H9 (cell line): ENCODE results near the gene THSD7A. TPM values are rescaled to one million over a fixed set of nuclear protein-coding genes. Genes with fewer than 3 reads are reported as not detected.

Experiments used
- DNase-seq: peaks from one replicate; pipeline ENCODE4 v3.0.0-alpha.2; 2017
- H2AFZ ChIP-seq: one replicate; pipeline ENCODE4 v1.6.1; 2013; ENCODE audit warnings: mild to moderate bottlenecking, low read length, control low read depth, moderate library complexity
- H2AK5ac ChIP-seq: 2 replicates; pipeline ENCODE4 v1.6.1; 2013; ENCODE audit warnings: low read length, control low read depth, mixed read lengths; ENCODE audit not compliant: insufficient read length
- H2BK120ac ChIP-seq: one replicate; pipeline ENCODE4 v1.6.1; 2013; ENCODE audit warnings: low read depth, mild to moderate bottlenecking, low read length, control low read depth, inconsistent platforms; ENCODE audit not compliant: poor library complexity, severe bottlenecking
- H2BK12ac ChIP-seq: 2 replicates; pipeline ENCODE4 v1.6.1; 2013; ENCODE audit warnings: low read length, control low read depth, mixed read lengths, low read depth; ENCODE audit not compliant: insufficient read length
- H2BK15ac ChIP-seq: 2 replicates; pipeline ENCODE4 v1.6.1; 2013; ENCODE audit warnings: low read depth, low read length, control low read depth
- H2BK20ac ChIP-seq: one replicate; pipeline ENCODE4 v1.6.1; 2013; ENCODE audit warnings: low read depth, mild to moderate bottlenecking, low read length, control low read depth, inconsistent platforms; ENCODE audit not compliant: poor library complexity, severe bottlenecking
- H2BK5ac ChIP-seq: 2 replicates; pipeline ENCODE4 v1.6.1; 2013; ENCODE audit warnings: low read length, control low read depth, mixed read lengths; ENCODE audit not compliant: insufficient read length
- H3K14ac ChIP-seq: 2 replicates; pipeline ENCODE4 v1.6.1; 2013; ENCODE audit warnings: low read length, control low read depth; ENCODE audit not compliant: insufficient read depth
- H3K18ac ChIP-seq: 2 replicates; pipeline ENCODE4 v1.6.1; 2013; ENCODE audit warnings: low read depth, mild to moderate bottlenecking, mixed read lengths, low read length, control low read depth; ENCODE audit not compliant: insufficient read length
- H3K23ac ChIP-seq: 2 replicates; pipeline ENCODE4 v1.6.1; 2013; ENCODE audit warnings: low read length, control low read depth, mixed read lengths, low read depth; ENCODE audit not compliant: insufficient read length
- H3K23me2 ChIP-seq: 2 replicates; pipeline ENCODE4 v1.6.1; 2013; ENCODE audit warnings: low read depth, mild to moderate bottlenecking, mixed read lengths, low read length, control low read depth; ENCODE audit not compliant: insufficient read length, poor library complexity, severe bottlenecking
- H3K27ac ChIP-seq: 2 replicates; pipeline ENCODE4 v1.5.1; 2013; ENCODE audit warnings: low read length, control low read depth, mixed read lengths, low read depth; ENCODE audit not compliant: insufficient read length
- H3K27me3 ChIP-seq: 2 replicates; pipeline ENCODE4 v1.6.1; 2013; ENCODE audit warnings: low read length, control low read depth, inconsistent platforms; ENCODE audit not compliant: insufficient read depth
- H3K4ac ChIP-seq: 2 replicates; pipeline ENCODE4 v1.6.1; 2013; ENCODE audit warnings: low read depth, mild to moderate bottlenecking, control low read depth, inconsistent platforms, low read length, moderate library complexity
- H3K4me1 ChIP-seq: 2 replicates; pipeline ENCODE4 v1.6.1; 2013; ENCODE audit warnings: low read length, control low read depth, inconsistent platforms; ENCODE audit not compliant: insufficient read depth
- H3K4me2 ChIP-seq: 2 replicates; pipeline ENCODE4 v1.6.1; 2013; ENCODE audit warnings: low read length, control low read depth, mixed read lengths; ENCODE audit not compliant: insufficient read length, insufficient read depth
- H3K56ac ChIP-seq: 2 replicates; pipeline ENCODE4 v1.6.1; 2013; ENCODE audit warnings: low read depth, mild to moderate bottlenecking, mixed read lengths, low read length, control low read depth; ENCODE audit not compliant: insufficient read length
- H3K79me1 ChIP-seq: 2 replicates; pipeline ENCODE4 v1.6.1; 2013; ENCODE audit warnings: low read depth, mild to moderate bottlenecking, moderate library complexity, low read length, control low read depth, inconsistent platforms; ENCODE audit not compliant: insufficient read depth, poor library complexity, severe bottlenecking
- H3K79me2 ChIP-seq: 2 replicates; pipeline ENCODE4 v1.6.1; 2013; ENCODE audit warnings: low read length, control low read depth, inconsistent platforms; ENCODE audit not compliant: insufficient read depth
- H3K9ac ChIP-seq: 2 replicates; pipeline ENCODE4 v1.6.1; 2013; ENCODE audit warnings: low read length, control low read depth, mixed read lengths; ENCODE audit not compliant: insufficient read length; ENCODE audit errors: extremely low read depth
- H3K9me3 ChIP-seq: one replicate; pipeline ENCODE4 v1.6.1; 2013; ENCODE audit warnings: low read depth, low read length, inconsistent platforms; ENCODE audit not compliant: control insufficient read depth
- H3T11ph ChIP-seq: one replicate; pipeline ENCODE4 v1.6.1; 2013; ENCODE audit warnings: mild to moderate bottlenecking, low read length, control low read depth, inconsistent platforms
- H4K20me1 ChIP-seq: one replicate; pipeline ENCODE4 v1.6.1; 2013; ENCODE audit not compliant: control insufficient read depth, insufficient read length, insufficient read depth
- H4K5ac ChIP-seq: 2 replicates; pipeline ENCODE4 v1.6.1; 2013; ENCODE audit warnings: low read depth, mild to moderate bottlenecking, mixed read lengths, low read length, control low read depth; ENCODE audit not compliant: insufficient read length
- H4K8ac ChIP-seq: replicated peaks from 2 replicates; pipeline ENCODE4 v1.6.1; 2013; ENCODE audit warnings: low read length, control low read depth, mixed read lengths, low read depth; ENCODE audit not compliant: insufficient read length
- H4K91ac ChIP-seq: 2 replicates; pipeline ENCODE4 v1.6.1; 2013; ENCODE audit warnings: low read depth, mild to moderate bottlenecking, moderate library complexity, mixed read lengths, low read length, control low read depth; ENCODE audit not compliant: insufficient read length
- H3K27ac Mint-ChIP-seq, 3 experiments: 2 replicates in 2 of 3; 3 replicates in 1 of 3; pipeline ENCODE4 v1.8.0; 2020 to 2021; ENCODE audit warnings: mixed read lengths in 3 of 3, mild to moderate bottlenecking in 1 of 3, moderate library complexity in 1 of 3
- H3K27me3 Mint-ChIP-seq: 2 replicates; pipeline ENCODE4 v1.8.0; 2021; ENCODE audit warnings: low read depth, mild to moderate bottlenecking, moderate library complexity, mixed read lengths
- H3K36me3 Mint-ChIP-seq, 3 experiments: 2 replicates in 2 of 3; 3 replicates in 1 of 3; pipeline ENCODE4 v1.8.0; 2020 to 2021; ENCODE audit warnings: low read depth in 3 of 3, mixed read lengths in 3 of 3; ENCODE audit not compliant: insufficient read depth in 1 of 3
- H3K4me1 Mint-ChIP-seq, 2 experiments: 2 replicates each; pipeline ENCODE4 v1.8.0; 2020; ENCODE audit warnings: mixed read lengths in 2 of 2
- H3K4me3 Mint-ChIP-seq, 2 experiments: 2 replicates in 1 of 2; 3 replicates in 1 of 2; pipeline ENCODE4 v1.8.0; 2020 to 2021; ENCODE audit warnings: mild to moderate bottlenecking in 2 of 2, mixed read lengths in 2 of 2, moderate library complexity in 1 of 2
- H3K9me3 Mint-ChIP-seq, 2 experiments: 2 replicates in 1 of 2; 3 replicates in 1 of 2; pipeline ENCODE4 v1.8.0; 2020; ENCODE audit warnings: mild to moderate bottlenecking in 2 of 2, mixed read lengths in 2 of 2, moderate library complexity in 1 of 2
- CTCF ChIP-seq: fragments of 200-600 bp; sonication (generic); conservative IDR thresholded peaks from 3 replicates; pipeline ENCODE4 v1.8.0; 2021; ENCODE audit warnings: antibody characterized with exemption, mild to moderate bottlenecking
- WGBS: extraction: QIAGEN DNeasy Blood & Tissue Kit; methylation state at CpG from one replicate; pipeline ENCODE4 v1.1.7; 2013; ENCODE audit warnings: missing lambda C conversion rate, low lambda C conversion rate, mixed read lengths; ENCODE audit not compliant: insufficient read length; ENCODE audit errors: extremely low coverage; 5-methylcytosine and 5-hydroxymethylcytosine counted together
- total RNA-seq: library from RNA; stranded (reverse); gene quantifications from 2 replicates; pipeline ENCODE4 v1.2.1, GENCODE V29; 2021

The THSD7A gene
- total RNA-seq, 1 experiment from 2014 or later: 0.42 TPM

- no peak for TF ChIP-seq CTCF
- Histone ChIP-seq H3K23me2 (no peaks in the 10 kb centered on the region), H4K20me1 (no peaks in the 10 kb centered on the region), H2AFZ (no peak overlapping the region), H4K5ac (no peak overlapping the region), H3K4ac (no peak overlapping the region), H3K23ac (no peak overlapping the region), H2BK20ac (no peak overlapping the region), H3K4me2 (no peak overlapping the region), H3K9ac (no peak overlapping the region), H3K9me3 (no peaks in the 10 kb centered on the region), H3T11ph (no peak overlapping the region), H2AK5ac (no peak overlapping the region), H3K27ac (no peak overlapping the region), H3K79me1 (no peaks in the 10 kb centered on the region), H3K27me3 (no peaks in the 10 kb centered on the region), H3K56ac (no peak overlapping the region), H2BK120ac (no peak overlapping the region), H4K8ac (no peak overlapping the region), H3K14ac (no peak overlapping the region), H3K79me2 (no peaks in the 10 kb centered on the region), H2BK5ac (no peak overlapping the region), H3K4me1 (no peaks in the 10 kb centered on the region), H3K18ac (no peak overlapping the region), H2BK15ac (no peak overlapping the region), H4K91ac (no peak overlapping the region), H2BK12ac (no peak overlapping the region)
- H3K4me1 Mint-ChIP-seq: no peaks in the 10 kb centered on the region
- H3K27ac Mint-ChIP-seq: no peak overlapping the region
- no peak overlapping the region for H3K4me3 Mint-ChIP-seq
- DNase-seq: no peak
- H3K27me3 Mint-ChIP-seq: peaks cover under 1% of the 10 kb centered on the region; the same call in 1 of the 2 replicates
- peaks cover 7 to 12% of the 10 kb centered on the region in 2 experiments; a peak in 3 of 5 replicates for H3K9me3 Mint-ChIP-seq
- WGBS: no CpG with 5 or more reads among the region's 5 CpGs
- peaks cover 0 to 4% (median 4%) of the 10 kb centered on the region in 3 experiments; a peak in 3 of 7 replicates for H3K36me3 Mint-ChIP-seq
Observed at GRCh38 chr7:11355399-11356005, 476.5 kb downstream of the THSD7A start.
